Activated CD4-positive, alpha-beta T cell treated with anti-CD3 and anti-CD28 coated beads, Interleukin-2, amount 10 ng/mL, durations not matched to agents 24 days and 14 days (primary cell): ENCODE results near the gene RGS18. TPM values are rescaled to one million over a fixed set of nuclear protein-coding genes. Genes with fewer than 3 reads are reported as not detected.
"Not testable (repeated sequence)": the region's sequence is repeated elsewhere in the genome, so short reads cannot be mapped to it uniquely, and the experiment has no call there.

Source experiments
- DNase-seq: peaks from one replicate; pipeline ENCODE4 v3.0.0; 2022
- H3K27ac Mint-ChIP-seq: one replicate; pipeline ENCODE4 v1.8.0; 2022; ENCODE audit warnings: mild to moderate bottlenecking, mixed read lengths
- H3K27me3 Mint-ChIP-seq: one replicate; pipeline ENCODE4 v1.8.0; 2022; ENCODE audit warnings: mixed read lengths
- H3K36me3 Mint-ChIP-seq: one replicate; pipeline ENCODE4 v1.8.0; 2022; ENCODE audit warnings: low read depth, mild to moderate bottlenecking, mixed read lengths
- H3K4me1 Mint-ChIP-seq: one replicate; pipeline ENCODE4 v1.8.0; 2021; ENCODE audit warnings: mixed read lengths
- H3K4me3 Mint-ChIP-seq: one replicate; pipeline ENCODE4 v1.8.0; 2022; ENCODE audit warnings: mild to moderate bottlenecking, moderate library complexity, mixed read lengths
- H3K9me3 Mint-ChIP-seq: one replicate; pipeline ENCODE4 v1.8.0; 2021; ENCODE audit warnings: mixed read lengths
- intact Hi-C: fragments of 100-400 bp; cut with micrococcal nuclease; formaldehyde crosslinking; loops from one replicate; pipeline ENCODE4 v1.15.1; 2023
- total RNA-seq: library from RNA; stranded (reverse); gene quantifications from 2 replicates; pipeline ENCODE4 v1.2.3, GENCODE V29; 2022

RGS18 gene
- total RNA-seq, 1 donor from 2014 or later = 0.33 TPM

GRCh38 chr1:192175971-192176370, 17.7 kb downstream of the RGS18 start:
- Mint-ChIP-seq H3K27me3 (no peaks in the 10 kb centered on the region), H3K4me3 (no peak overlapping the region), H3K9me3 (no peaks in the 10 kb centered on the region), H3K36me3 (no peaks in the 10 kb centered on the region), H3K27ac (no peak overlapping the region), H3K4me1 (no peaks in the 10 kb centered on the region)
- intact Hi-C loops = no loop called here
- no peak for DNase-seq

- no peak overlapping the region for H3K27ac Mint-ChIP-seq
- H3K4me3 Mint-ChIP-seq = no peak overlapping the region
- no peak for DNase-seq
- intact Hi-C loops = no loop called here
- H3K27me3 Mint-ChIP-seq = no peaks in the 10 kb centered on the region
- H3K9me3 Mint-ChIP-seq = no peaks in the 10 kb centered on the region
- H3K4me1 Mint-ChIP-seq = no peaks in the 10 kb centered on the region
- H3K36me3 Mint-ChIP-seq = no peaks in the 10 kb centered on the region
Observed at GRCh38 chr1:192183788-192184187, 25.5 kb downstream of the RGS18 start.

- H3K4me1 Mint-ChIP-seq = no peaks in the 10 kb centered on the region
- no peaks in the 10 kb centered on the region for H3K27me3 Mint-ChIP-seq
- DNase-seq = no peak
- H3K9me3 Mint-ChIP-seq = no peaks in the 10 kb centered on the region
- intact Hi-C loops = no loop called here
- no peak overlapping the region for H3K27ac Mint-ChIP-seq
- H3K4me3 Mint-ChIP-seq = no peak overlapping the region
- H3K36me3 Mint-ChIP-seq = no peaks in the 10 kb centered on the region
Observed at GRCh38 chr1:192186197-192186596, 27.9 kb downstream of the RGS18 start.

GRCh38 chr1:192190066-192190465, 31.8 kb downstream of the RGS18 start:
- H3K27ac Mint-ChIP-seq = no peak overlapping the region
- intact Hi-C loops = no loop called here
- no peaks in the 10 kb centered on the region for H3K4me1 Mint-ChIP-seq
- H3K9me3 Mint-ChIP-seq = no peaks in the 10 kb centered on the region
- no peaks in the 10 kb centered on the region for H3K27me3 Mint-ChIP-seq
- no peaks in the 10 kb centered on the region for H3K36me3 Mint-ChIP-seq
- no peak overlapping the region for H3K4me3 Mint-ChIP-seq
- no peak for DNase-seq

GRCh38 chr1:192201303-192201702, 43.0 kb downstream of the RGS18 start:
- Mint-ChIP-seq H3K36me3 (no peaks in the 10 kb centered on the region), H3K9me3 (peaks cover 12% of the 10 kb centered on the region)
- intact Hi-C loops = no loop called here

GRCh38 chr1:192224396-192224795, 66.1 kb downstream of the RGS18 start:
- intact Hi-C loops = no loop called here
- Mint-ChIP-seq H3K9me3 (no peaks in the 10 kb centered on the region), H3K27ac (no peak overlapping the region), H3K27me3 (no peaks in the 10 kb centered on the region), H3K4me3 (no peak overlapping the region), H3K36me3 (no peaks in the 10 kb centered on the region), H3K4me1 (no peaks in the 10 kb centered on the region)
- DNase-seq = no peak

More at GRCh38 chr1:192201303-192201702, 43.0 kb downstream of the RGS18 start:
- no peak for DNase-seq
- H3K27me3 Mint-ChIP-seq = no peaks in the 10 kb centered on the region
- H3K4me3 Mint-ChIP-seq = no peak overlapping the region
- no peaks in the 10 kb centered on the region for H3K4me1 Mint-ChIP-seq
- H3K27ac Mint-ChIP-seq = no peak overlapping the region

- Mint-ChIP-seq H3K27ac (no peak overlapping the region), H3K36me3 (no peaks in the 10 kb centered on the region), H3K4me1 (no peaks in the 10 kb centered on the region), H3K4me3 (no peak overlapping the region), H3K27me3 (no peaks in the 10 kb centered on the region), H3K9me3 (no peaks in the 10 kb centered on the region)
- DNase-seq = no peak
- intact Hi-C loops = no loop called here
Observed at GRCh38 chr1:192224846-192225245, 66.6 kb downstream of the RGS18 start.

GRCh38 chr1:192225266-192225665, 67.0 kb downstream of the RGS18 start:
- H3K4me3 Mint-ChIP-seq = no peak overlapping the region
- no peak overlapping the region for H3K27ac Mint-ChIP-seq
- no peaks in the 10 kb centered on the region for H3K27me3 Mint-ChIP-seq
- H3K36me3 Mint-ChIP-seq = no peaks in the 10 kb centered on the region
- intact Hi-C loops = no loop called here
- H3K4me1 Mint-ChIP-seq = no peaks in the 10 kb centered on the region
- no peak for DNase-seq
- H3K9me3 Mint-ChIP-seq = no peaks in the 10 kb centered on the region

GRCh38 chr1:192225703-192226102, 67.4 kb downstream of the RGS18 start:
- DNase-seq = no peak
- H3K36me3 Mint-ChIP-seq = no peaks in the 10 kb centered on the region
- no peak overlapping the region for H3K27ac Mint-ChIP-seq
- H3K4me3 Mint-ChIP-seq = no peak overlapping the region
- no peaks in the 10 kb centered on the region for H3K4me1 Mint-ChIP-seq
- no peaks in the 10 kb centered on the region for H3K9me3 Mint-ChIP-seq
- intact Hi-C loops = no loop called here
- no peaks in the 10 kb centered on the region for H3K27me3 Mint-ChIP-seq

GRCh38 chr1:192227330-192227729, 69.1 kb downstream of the RGS18 start:
- intact Hi-C loops = no loop called here
- Mint-ChIP-seq H3K27me3 (no peaks in the 10 kb centered on the region), H3K27ac (no peak overlapping the region), H3K4me1 (no peaks in the 10 kb centered on the region), H3K4me3 (no peak overlapping the region), H3K36me3 (no peaks in the 10 kb centered on the region), H3K9me3 (no peaks in the 10 kb centered on the region)
- DNase-seq = no peak

GRCh38 chr1:192227980-192228379, 69.7 kb downstream of the RGS18 start:
- H3K9me3 Mint-ChIP-seq, intact Hi-C loops, DNase-seq, H3K4me1 Mint-ChIP-seq, H3K27me3 Mint-ChIP-seq, H3K36me3 Mint-ChIP-seq, H3K27ac Mint-ChIP-seq, H3K4me3 Mint-ChIP-seq: not testable (repeated sequence)

- Mint-ChIP-seq H3K9me3 (no peaks in the 10 kb centered on the region), H3K4me3 (no peak overlapping the region), H3K4me1 (no peaks in the 10 kb centered on the region), H3K27me3 (no peaks in the 10 kb centered on the region), H3K36me3 (no peaks in the 10 kb centered on the region), H3K27ac (no peak overlapping the region)
- no peak for DNase-seq
- intact Hi-C loops = no loop called here
Observed at GRCh38 chr1:192232817-192233417, 74.7 kb downstream of the RGS18 start.

- intact Hi-C loops = no loop called here
- H3K36me3 Mint-ChIP-seq = no peaks in the 10 kb centered on the region
- no peak overlapping the region for H3K27ac Mint-ChIP-seq
- H3K4me1 Mint-ChIP-seq = no peaks in the 10 kb centered on the region
- H3K4me3 Mint-ChIP-seq = no peak overlapping the region
- no peaks in the 10 kb centered on the region for H3K27me3 Mint-ChIP-seq
- no peaks in the 10 kb centered on the region for H3K9me3 Mint-ChIP-seq
- DNase-seq = no peak
Observed at GRCh38 chr1:192235127-192235526, 76.9 kb downstream of the RGS18 start.
